ENCODE results near the gene BFAR.
A peak's percentile ranks its signal among the peaks of the same experiment; 100 is the strongest.
"Not testable (repeated sequence)": the region's sequence is repeated elsewhere in the genome, so short reads cannot be mapped to it uniquely, and the experiment has no call there.

The BFAR gene

GRCh38 chr16:14635395-14636165 lies 2.8 kb downstream of the BFAR start:
- FAIRE-seq (no peak), DNase-seq (ENCODE audit: extremely low spot score, insufficient read length, low read depth) (no peak)

- DNase-seq (ENCODE audit: extremely low spot score, insufficient read length, low read depth); FAIRE-seq: not testable (repeated sequence)
Observed at GRCh38 chr16:14636179-14636950, 3.6 kb downstream of the BFAR start.

GRCh38 chr16:14636951-14637240 lies 4.1 kb downstream of the BFAR start:
- not testable (repeated sequence) for FAIRE-seq; DNase-seq (ENCODE audit: extremely low spot score, insufficient read length, low read depth)

- FAIRE-seq = no peak
- DNase-seq (ENCODE audit: extremely low spot score, insufficient read length, low read depth) = no peak
Observed at GRCh38 chr16:14640538-14640937, 7.8 kb downstream of the BFAR start.

GRCh38 chr16:14641206-14641605 lies 8.5 kb downstream of the BFAR start:
- FAIRE-seq = no peak
- no peak for DNase-seq (ENCODE audit: extremely low spot score, insufficient read length, low read depth)

- DNase-seq (ENCODE audit: extremely low spot score, insufficient read length, low read depth) (no peak), FAIRE-seq (no peak)
Observed at GRCh38 chr16:14641926-14642325, 9.2 kb downstream of the BFAR start.

- FAIRE-seq (no peak), DNase-seq (ENCODE audit: extremely low spot score, insufficient read length, low read depth) (no peak)
Observed at GRCh38 chr16:14649816-14650215, 17.1 kb downstream of the BFAR start.

GRCh38 chr16:14650629-14651028 lies 17.9 kb downstream of the BFAR start:
- no peak for FAIRE-seq
- no peak for DNase-seq (ENCODE audit: extremely low spot score, insufficient read length, low read depth)

GRCh38 chr16:14652726-14653125 lies 20.0 kb downstream of the BFAR start:
- DNase-seq (ENCODE audit: extremely low spot score, insufficient read length, low read depth) = no peak
- no peak for FAIRE-seq

GRCh38 chr16:14658063-14658462 lies 25.3 kb downstream of the BFAR start:
- DNase-seq (ENCODE audit: extremely low spot score, insufficient read length, low read depth) (no peak), FAIRE-seq (peak; percentile 85)

GRCh38 chr16:14667347-14668266 lies 34.9 kb downstream of the BFAR start:
- FAIRE-seq (no peak), DNase-seq (ENCODE audit: extremely low spot score, insufficient read length, low read depth) (no peak)

- FAIRE-seq = no peak
Observed at GRCh38 chr16:14668556-14669223, 35.9 kb downstream of the BFAR start.

GRCh38 chr16:14669776-14670175 lies 37.0 kb downstream of the BFAR start:
- FAIRE-seq = no peak
- DNase-seq (ENCODE audit: extremely low spot score, insufficient read length, low read depth) = no peak

More at GRCh38 chr16:14668556-14669223, 35.9 kb downstream of the BFAR start:
- no peak for DNase-seq (ENCODE audit: extremely low spot score, insufficient read length, low read depth)

GRCh38 chr16:14672403-14672971 lies 39.7 kb downstream of the BFAR start:
- DNase-seq (ENCODE audit: extremely low spot score, insufficient read length, low read depth) (peak; percentile 45), FAIRE-seq (peak; percentile 89)

- FAIRE-seq (no peak), DNase-seq (ENCODE audit: extremely low spot score, insufficient read length, low read depth) (no peak)
Observed at GRCh38 chr16:14676633-14677032, 43.9 kb downstream of the BFAR start.

- FAIRE-seq (no peak), DNase-seq (ENCODE audit: extremely low spot score, insufficient read length, low read depth) (no peak)
Observed at GRCh38 chr16:14677627-14678026, 44.9 kb downstream of the BFAR start.

GRCh38 chr16:14678748-14679497 lies 46.2 kb downstream of the BFAR start:
- DNase-seq (ENCODE audit: extremely low spot score, insufficient read length, low read depth) (no peak), FAIRE-seq (no peak)

- not testable (repeated sequence) for DNase-seq (ENCODE audit: extremely low spot score, insufficient read length, low read depth); FAIRE-seq
Observed at GRCh38 chr16:14680396-14680795, 47.6 kb downstream of the BFAR start.

- DNase-seq (ENCODE audit: extremely low spot score, insufficient read length, low read depth) (no peak), FAIRE-seq (no peak)
Observed at GRCh38 chr16:14681115-14681514, 48.4 kb downstream of the BFAR start.
